Stimulated activated CD8-positive, alpha-beta memory T cell treated with anti-CD3 and anti-CD28 coated beads, Interleukin-2, amount 100 ng/mL, for 48 hours (primary cell): ENCODE measurements around the gene FGFR2.

ENCODE experiments used
- DNase-seq, 2 donors: peaks; one replicate each; pipeline ENCODE4 v3.0.0-alpha.2; 2020; ENCODE audit warnings: low read depth in 2 of 2

Gene FGFR2

DNA sequence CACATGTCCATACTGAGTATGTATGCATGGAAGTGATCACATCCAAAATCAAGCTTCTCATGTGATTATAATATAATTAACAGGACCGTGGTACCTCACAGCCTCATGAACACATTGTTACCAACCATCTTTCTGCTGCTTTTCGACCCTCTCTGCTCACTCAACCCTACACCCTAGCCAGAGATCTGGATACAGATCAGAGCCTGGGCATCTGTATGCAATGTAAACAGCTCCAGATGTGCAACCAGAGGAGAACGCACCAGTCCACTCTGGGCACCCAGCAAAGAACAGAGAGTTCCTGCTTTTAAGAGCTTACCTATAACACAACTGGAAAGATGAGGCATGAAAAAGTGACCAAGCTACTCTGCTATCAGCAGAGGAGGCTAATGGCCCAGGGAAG is 145.1 kb downstream of the FGFR2 start:
- no peak for DNase-seq

DNA sequence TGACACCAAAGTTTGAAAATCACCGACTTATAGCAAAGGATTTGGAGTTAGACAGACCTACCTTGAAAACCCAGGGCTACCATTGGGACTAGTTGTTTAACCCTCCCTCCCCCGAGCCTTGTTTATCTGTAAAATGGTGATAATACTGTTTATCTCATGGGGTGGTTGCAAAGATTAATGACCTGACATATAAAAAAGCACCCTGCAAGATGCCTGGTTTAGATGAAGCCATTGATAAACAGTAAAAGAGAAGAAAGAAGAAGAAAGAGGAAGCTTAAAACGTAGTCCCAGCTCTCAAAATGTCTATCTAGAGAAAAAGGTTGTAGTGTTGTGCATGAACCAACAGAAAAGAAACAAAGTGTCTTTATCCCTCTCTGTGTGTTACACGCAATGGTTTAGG is 145.7 kb downstream of the FGFR2 start:
- no peak for DNase-seq

DNA sequence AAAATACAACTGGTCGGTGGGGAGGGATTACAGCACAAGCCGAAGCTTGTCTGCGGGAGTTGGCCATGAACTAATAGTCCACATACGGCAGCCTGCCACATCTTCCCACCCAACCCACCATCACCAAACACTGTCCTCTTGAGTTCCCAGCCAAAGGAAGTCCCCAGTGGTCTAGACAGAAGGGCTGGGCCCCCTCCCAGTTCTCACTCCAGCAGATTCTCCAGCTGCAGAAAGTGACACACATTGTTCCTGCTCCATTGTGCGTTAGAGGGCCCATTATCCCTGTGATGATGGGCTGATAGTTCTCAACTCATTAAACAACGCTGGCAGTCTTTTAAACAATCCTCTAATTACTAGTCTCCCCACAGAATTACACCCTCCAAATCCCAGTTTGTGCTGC is 148.0 kb downstream of the FGFR2 start:
- no peak for DNase-seq

DNA sequence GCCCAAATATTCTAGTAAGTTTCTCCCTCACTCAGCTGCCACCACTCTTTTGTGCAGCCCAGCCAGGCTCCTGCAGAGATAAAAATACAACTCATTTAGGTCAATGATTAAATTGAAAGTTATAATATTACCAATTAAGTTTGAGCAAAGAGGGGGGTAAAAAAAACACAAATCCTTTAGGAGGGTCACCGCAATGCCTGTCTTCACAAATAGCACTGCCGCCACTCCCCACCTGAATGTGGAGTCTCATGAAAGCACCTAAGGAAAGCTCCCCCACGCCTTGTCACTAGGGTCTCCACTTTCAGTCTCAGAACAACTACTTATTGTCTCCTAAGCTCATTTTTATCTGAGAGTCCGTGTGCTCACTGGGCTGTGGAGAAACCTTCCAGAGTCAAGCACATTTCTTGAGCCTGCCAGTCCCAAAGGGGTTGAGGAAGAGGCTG is 148.7 kb downstream of the FGFR2 start:
- no peak for DNase-seq

DNA sequence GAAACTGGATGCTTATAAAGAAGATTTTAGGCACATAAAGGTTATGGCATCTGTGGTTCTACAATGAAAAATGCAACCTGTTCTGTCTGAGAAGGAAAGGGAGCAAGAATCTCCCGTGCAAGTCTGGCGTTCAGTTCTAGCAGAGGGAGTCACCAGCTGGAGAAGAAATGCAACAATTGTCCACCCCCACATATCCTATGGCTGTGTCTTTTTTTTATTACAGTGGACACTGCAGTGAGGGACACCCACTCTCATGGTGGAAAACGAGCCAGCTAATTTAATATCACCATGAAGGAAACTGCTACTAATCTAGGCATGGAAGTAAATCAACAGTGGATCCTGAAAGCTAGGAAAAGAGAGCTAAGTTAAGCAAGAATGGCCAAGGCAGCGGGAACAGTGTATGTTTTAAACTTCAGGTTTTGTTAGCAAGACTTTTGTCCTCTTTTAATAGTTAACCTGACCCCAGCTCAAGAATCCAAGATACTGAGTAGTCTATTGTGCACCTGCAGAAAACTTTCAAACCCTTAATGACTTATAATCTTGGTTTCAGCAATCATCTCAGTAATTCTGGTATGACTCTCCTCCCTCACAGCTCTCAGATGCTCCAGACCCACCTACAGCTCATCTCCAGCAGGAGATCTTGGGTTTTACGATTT is 149.3 kb downstream of the FGFR2 start:
- DNase-seq = no peak

DNA sequence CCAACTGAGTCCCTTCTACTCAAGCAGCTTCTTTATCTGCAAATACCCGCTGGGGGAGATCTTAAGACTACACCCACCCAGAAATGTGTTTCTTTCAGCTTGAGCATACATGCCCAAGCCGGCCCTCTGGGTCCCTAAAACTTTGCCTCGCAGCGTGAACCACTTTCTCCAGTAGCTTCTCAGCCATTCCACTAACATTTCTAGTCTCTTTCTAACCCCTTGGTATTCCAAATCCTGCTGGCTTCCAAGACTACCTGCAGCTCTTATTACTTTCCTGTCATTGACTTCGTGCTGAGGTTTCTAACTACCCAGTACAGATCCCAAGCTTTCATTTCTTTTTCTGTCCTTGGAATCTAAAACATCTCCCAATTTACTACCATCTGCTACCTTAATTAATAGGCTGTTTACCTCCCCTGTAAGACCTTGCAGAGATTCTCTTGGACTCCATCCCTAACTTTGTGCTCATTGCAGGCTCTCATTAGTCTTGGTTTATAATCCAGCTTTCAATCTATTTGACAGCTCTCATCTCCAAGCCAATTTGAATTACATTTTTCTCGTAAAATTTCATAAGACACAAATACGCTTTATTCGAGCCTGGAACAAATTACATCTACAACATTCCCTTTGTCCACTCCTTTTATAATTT is 153.6 kb downstream of the FGFR2 start:
- DNase-seq = no peak

DNA sequence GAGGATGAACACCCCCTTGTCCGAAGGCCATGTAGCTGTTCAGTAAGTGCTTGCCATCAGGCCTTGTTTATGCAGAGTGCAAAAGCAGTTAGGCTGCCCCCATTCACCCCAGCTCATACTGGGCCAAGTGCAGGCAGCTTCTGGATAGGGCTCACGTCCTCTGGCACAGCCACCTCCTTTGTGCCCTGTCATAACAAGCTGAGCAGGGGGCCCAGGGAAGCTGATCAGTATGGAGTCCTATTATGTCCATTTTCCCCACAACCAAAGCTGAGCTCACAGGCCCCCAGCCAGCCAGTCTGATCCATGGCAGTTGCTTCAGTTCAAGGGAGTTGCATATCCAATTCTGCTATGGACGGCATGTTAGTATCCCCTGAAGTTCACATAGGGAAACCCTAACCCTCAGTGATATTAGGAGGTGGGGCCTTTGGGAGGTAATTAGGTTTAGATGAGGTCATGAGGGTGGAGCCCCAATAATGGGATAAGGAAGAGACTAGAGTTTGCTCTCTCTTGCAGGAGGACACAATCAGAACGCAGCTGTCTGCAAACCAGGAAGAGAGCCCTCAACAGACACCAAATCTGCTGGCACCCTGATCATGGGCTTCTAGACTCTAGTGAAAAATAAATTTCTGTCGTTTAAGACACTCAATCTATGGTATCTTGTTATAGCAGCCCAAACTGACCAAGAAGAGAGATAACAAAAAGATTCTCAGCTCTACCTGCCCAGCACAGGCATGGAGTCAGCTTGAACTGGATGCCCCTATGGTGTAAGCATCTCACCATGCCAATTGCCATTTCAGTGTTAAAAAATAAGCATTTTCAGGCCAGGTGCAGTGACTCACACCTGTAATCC is 155.9 kb downstream of the FGFR2 start:
- DNase-seq = no peak

DNA sequence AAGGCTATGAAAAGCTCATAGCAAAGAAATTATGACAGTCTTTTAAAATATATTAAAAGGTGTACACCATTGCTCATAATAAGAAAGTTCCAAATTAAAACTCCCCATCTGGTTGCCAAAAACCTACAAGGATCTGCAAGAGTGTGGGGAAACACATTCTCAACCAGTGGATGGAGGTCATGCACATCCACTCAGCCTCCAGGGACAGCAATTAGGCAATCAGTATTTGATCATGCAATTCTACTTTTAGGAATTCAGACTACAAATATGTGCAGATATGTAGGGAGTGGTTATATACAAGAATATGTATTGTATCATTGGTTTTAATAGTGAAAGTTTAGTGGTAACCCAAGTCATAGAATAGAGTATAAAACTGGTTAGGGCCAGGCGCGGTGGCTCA is 157.8 kb downstream of the FGFR2 start:
- no peak for DNase-seq

DNA sequence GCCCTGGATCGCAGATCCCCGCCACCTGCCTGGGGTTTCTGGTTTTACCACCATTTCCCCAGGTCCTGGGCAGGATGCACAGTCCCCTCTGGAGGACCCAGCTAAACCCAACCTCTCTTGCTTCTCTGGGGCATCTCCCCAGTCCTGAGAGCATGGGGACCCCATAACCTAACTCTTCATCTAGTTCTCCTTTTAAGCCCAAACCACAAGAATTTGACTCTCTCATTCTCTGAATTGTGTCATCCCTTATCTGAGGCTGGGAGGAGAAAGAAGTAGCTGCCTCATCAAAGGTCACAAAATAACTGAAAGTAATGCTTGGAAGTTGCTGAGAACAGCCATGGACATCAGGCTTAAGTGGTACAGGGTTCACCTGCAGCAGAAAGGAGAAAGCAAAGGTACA is 159.9 kb downstream of the FGFR2 start:
- no peak for DNase-seq

DNA sequence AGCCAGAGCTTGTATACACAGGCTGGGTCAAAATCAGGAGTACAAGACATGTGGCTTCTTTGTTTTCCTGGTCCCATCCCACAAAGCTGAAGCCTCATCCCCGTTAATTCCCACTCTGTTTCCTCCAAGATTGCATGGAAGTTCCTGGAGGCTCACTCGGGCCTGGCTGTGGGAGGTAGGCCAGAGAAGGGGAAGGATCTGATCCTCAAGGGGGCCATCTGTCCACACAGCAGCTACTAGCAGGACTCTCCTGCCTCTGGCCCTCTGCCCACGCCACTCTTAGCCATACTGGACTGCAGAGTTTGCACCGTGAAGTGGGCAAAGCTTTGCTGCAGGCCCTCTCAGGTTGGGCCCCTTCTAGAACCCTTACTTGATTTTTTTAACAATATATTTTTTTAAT is 160.6 kb downstream of the FGFR2 start:
- no peak for DNase-seq

DNA sequence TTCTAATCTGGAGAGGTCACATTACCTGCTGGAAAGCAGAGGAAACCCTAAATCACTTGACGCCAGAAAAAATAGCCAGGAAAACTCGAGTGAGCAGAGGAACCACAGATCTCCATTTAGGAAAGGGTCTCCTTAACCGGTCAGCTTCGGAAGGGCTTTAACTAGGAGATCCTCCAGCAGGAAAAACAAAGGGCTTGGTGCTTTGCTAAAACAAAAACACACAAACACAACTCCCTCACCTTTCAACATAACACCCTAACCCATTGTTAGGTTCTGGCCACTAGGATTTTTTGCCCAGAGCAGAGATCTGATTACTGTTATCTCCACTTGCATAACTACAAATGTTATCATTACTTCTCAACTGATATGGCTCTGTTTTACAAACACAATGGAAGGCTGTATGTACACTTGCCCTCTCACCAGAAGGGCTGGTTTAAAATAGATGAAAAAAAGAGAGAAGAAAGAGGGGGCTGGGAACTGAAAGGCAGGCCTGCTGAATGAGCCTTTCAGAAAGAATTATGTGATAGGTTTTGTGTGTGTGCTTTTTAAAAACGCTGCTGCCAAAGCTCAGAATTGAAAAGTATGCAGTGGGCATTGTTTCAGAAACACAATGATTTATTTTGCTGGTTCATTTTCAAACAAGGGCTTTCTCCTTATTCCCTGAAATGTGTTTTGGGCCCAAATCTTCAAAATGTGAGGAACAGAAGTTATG is 161.5 kb downstream of the FGFR2 start:
- DNase-seq = no peak

DNA sequence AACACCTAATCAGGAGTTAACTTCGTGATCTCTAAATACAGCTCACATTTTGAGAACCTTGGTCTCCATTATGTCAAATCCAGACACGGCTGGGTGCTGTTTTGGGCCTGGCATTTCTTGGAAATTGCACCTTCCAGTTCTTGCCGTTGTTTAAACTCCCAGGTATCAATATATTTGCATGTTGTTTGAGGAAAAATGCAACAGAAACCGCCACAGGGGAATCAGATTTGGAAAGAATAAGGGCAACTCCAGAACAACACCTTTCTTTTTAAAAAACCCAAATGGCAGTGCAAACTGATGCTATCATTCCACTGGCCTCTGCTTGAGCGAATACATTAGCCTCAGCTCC is 162.0 kb downstream of the FGFR2 start:
- DNase-seq = no peak

DNA sequence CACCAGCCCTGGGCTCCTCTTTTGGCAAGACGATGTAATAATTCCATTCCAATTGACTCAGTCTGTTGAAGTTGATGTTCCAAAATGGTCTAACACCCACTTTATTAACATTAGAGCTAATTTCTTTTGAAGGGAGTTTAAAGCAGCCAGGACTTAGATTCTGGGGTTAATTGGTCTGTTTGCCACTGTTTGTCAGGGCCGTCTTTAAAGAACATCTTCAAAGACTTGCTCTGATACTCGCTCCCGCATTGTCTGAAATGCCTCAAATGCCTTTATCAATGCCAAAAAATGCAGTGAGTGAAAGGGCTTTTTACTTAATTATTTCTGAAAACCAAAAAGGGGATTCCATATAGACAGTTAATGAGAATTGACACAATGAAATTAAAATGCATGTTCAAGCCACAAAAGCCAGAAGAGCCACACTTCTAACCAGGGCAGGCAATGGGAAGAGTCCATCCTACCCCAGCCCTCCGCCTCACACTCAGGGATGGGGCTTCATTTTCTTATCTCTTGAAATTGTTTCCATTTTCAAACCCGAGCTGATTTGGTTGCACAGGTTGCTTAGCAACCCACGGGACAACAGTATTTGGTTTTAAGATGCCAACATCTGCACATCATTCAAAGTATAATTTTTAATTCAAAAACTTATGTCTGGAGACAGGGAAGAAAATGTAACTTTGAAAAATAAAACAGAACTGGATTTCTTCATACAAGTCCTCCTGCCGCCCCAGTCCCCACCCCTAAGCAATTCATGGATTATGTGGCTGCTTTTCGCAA is 163.0 kb downstream of the FGFR2 start:
- no peak for DNase-seq

DNA sequence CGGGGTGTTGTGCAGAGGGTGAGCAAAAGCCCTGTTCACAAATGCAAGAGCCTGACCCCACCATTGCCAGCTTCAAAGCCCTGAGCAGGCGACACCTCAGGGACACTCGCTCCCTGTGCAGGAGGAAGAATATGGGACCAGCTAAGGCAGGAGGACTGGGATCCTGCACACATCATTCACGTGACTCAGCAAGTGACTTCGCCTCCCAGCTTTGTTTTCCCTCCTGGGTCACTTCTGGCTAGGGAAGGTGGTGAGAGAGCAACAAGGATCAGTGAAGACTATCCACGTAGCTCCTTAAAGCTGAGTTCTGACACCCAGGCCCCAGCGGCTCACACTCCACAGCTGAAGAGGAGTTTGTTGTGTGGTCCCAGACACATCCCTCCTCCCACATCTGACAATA is 164.3 kb downstream of the FGFR2 start:
- DNase-seq = no peak

DNA sequence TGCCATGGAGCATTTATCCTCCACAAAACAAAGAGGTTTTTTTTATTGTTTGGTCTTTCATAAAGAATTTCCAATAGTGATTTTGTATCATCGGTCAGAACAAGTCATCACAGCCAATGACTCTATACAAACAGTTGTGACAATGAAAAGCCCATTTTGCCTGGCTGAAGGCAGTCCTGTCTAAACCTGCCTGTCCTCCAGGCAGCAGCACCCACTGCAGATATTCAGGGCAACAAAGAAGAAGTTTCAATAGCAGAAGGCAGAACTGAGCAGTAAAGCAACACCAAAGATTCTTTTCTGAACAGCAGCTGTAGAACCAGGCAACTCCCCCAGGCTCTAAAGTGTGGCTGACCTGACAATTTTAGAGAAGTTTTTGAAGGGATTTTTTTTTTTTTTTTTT is 169.4 kb downstream of the FGFR2 start:
- DNase-seq = no peak
